Measurements from ENCODE around the gene PRPS1. TPM values are rescaled to one million over a fixed set of nuclear protein-coding genes. Genes with fewer than 3 reads are reported as not detected.

The PRPS1 gene
- total RNA-seq, 3 donors from 2014 or later: 19.3 to 24.9 (median 20.8) TPM

GRCh38 chrX:107673431-107673830, 45.1 kb downstream of the PRPS1 start:
- H3K4me3 ChIP-seq: peak overlapping the region in 2 of 3 donors; percentile 4 to 35
- H3K27ac ChIP-seq: peak overlapping the region; percentile 94 to 99
- H3K36me3 ChIP-seq: no peaks in the 10 kb centered on the region
- intact Hi-C loops (cut with DNase I; ENCODE audit: low total_unique reads): no loop called here
- no peak for TF ChIP-seq CTCF (IDR thresholded peaks at IDR 0.05)
- no peak for TF ChIP-seq POLR2AphosphoS5 (IDR thresholded peaks at IDR 0.05)
- TF ChIP-seq POLR2A (IDR thresholded peaks at IDR 0.05): no peak
- peaks cover 0 to 57% of the 10 kb centered on the region in 2 donors for H3K27me3 ChIP-seq
- DNase-seq (ENCODE audit: low spot score in 2 of 2): no peak
- no peaks in the 10 kb centered on the region for H3K9me3 ChIP-seq
- peaks cover 0 to 7% of the 10 kb centered on the region in 2 donors for H3K4me1 ChIP-seq

GRCh38 chrX:107673933-107674479, 45.7 kb downstream of the PRPS1 start:
- Histone ChIP-seq H3K9me3 (no peaks in the 10 kb centered on the region), H3K4me1 (peaks cover 0 to 7% of the 10 kb centered on the region in 2 donors), H3K27me3 (peaks cover 0 to 62% of the 10 kb centered on the region in 2 donors), H3K27ac (peak overlapping the region; percentile 94 to 99), H3K36me3 (no peaks in the 10 kb centered on the region), H3K4me3 (peak overlapping the region; percentile 8 to 64 (median 59))
- intact Hi-C loops (cut with DNase I; ENCODE audit: low total_unique reads): no loop called here
- TF ChIP-seq CTCF (IDR thresholded peaks at IDR 0.05): peak in 1 of 3 donors; percentile 40
- no peak for TF ChIP-seq POLR2A (IDR thresholded peaks at IDR 0.05)
- TF ChIP-seq POLR2AphosphoS5 (IDR thresholded peaks at IDR 0.05): peak in 2 of 3 donors; percentile 68 to 69
- DNase-seq (ENCODE audit: low spot score in 2 of 2): peak; percentile 81 to 92

- no peak for TF ChIP-seq CTCF (IDR thresholded peaks at IDR 0.05)
- TF ChIP-seq POLR2A (IDR thresholded peaks at IDR 0.05): no peak
- TF ChIP-seq POLR2AphosphoS5 (IDR thresholded peaks at IDR 0.05): peak in 1 of 3 donors; percentile 23
- peaks cover 0 to 70% of the 10 kb centered on the region in 2 donors for H3K27me3 ChIP-seq
- H3K36me3 ChIP-seq: no peaks in the 10 kb centered on the region
- H3K4me1 ChIP-seq: peaks cover 0 to 7% of the 10 kb centered on the region in 2 donors
- H3K9me3 ChIP-seq: no peaks in the 10 kb centered on the region
- H3K27ac ChIP-seq: peak overlapping the region; percentile 94 to 99
- DNase-seq (ENCODE audit: low spot score in 2 of 2): peak; percentile 63 to 81
- peak overlapping the region; percentile 55 to 64 (median 59) for H3K4me3 ChIP-seq
- intact Hi-C loops (cut with DNase I; ENCODE audit: low total_unique reads): loop anchor here (5.0 kb wide), 1 partner anchor 43 kb away; no protein-coding TSS in a partner anchor
Measured at GRCh38 chrX:107674480-107675364, 46.4 kb downstream of the PRPS1 start.

GRCh38 chrX:107675365-107675654, 47.0 kb downstream of the PRPS1 start:
- intact Hi-C loops (cut with DNase I; ENCODE audit: low total_unique reads): loop anchor here (5.0 kb wide), 1 partner anchor 42 kb away; no protein-coding TSS in a partner anchor
- Histone ChIP-seq H3K4me1 (peaks cover 0 to 7% of the 10 kb centered on the region in 2 donors), H3K9me3 (no peaks in the 10 kb centered on the region), H3K36me3 (no peaks in the 10 kb centered on the region), H3K27me3 (peaks cover 0 to 64% of the 10 kb centered on the region in 2 donors), H3K4me3 (peak overlapping the region; percentile 55 to 64 (median 59)), H3K27ac (peak overlapping the region; percentile 94 to 99)
- TF ChIP-seq POLR2AphosphoS5 (IDR thresholded peaks at IDR 0.05): no peak
- no peak for TF ChIP-seq POLR2A (IDR thresholded peaks at IDR 0.05)
- no peak for DNase-seq (ENCODE audit: low spot score in 2 of 2)

GRCh38 chrX:107675823-107676555, 47.7 kb downstream of the PRPS1 start:
- H3K27ac ChIP-seq: peak overlapping the region; percentile 94 to 99
- peaks cover 0 to 65% of the 10 kb centered on the region in 2 donors for H3K27me3 ChIP-seq
- TF ChIP-seq POLR2AphosphoS5 (IDR thresholded peaks at IDR 0.05) (peak; percentile 31 to 63 (median 39)), CTCF (IDR thresholded peaks at IDR 0.05) (no peak), POLR2A (IDR thresholded peaks at IDR 0.05) (no peak)
- peaks cover 0 to 7% of the 10 kb centered on the region in 2 donors for H3K4me1 ChIP-seq
- H3K4me3 ChIP-seq: peak overlapping the region; percentile 55 to 64 (median 59)
- no peaks in the 10 kb centered on the region for H3K9me3 ChIP-seq
- intact Hi-C loops (cut with DNase I; ENCODE audit: low total_unique reads): loop anchor here (5.0 kb wide), 1 partner anchor 41 kb away; no protein-coding TSS in a partner anchor
- DNase-seq (ENCODE audit: low spot score in 2 of 2): no peak
- H3K36me3 ChIP-seq: no peaks in the 10 kb centered on the region

Data from breast epithelium (tissue), 4 donors.